Liver (tissue), 9 donors: ENCODE data around the gene SLBP. TPM values are rescaled to one million over a fixed set of nuclear protein-coding genes. Genes with fewer than 3 reads are reported as not detected.

Source experiments
- DNase-seq: peaks from one replicate; pipeline ENCODE4 v3.0.0-alpha.2; 2017; ENCODE audit warnings: low spot score
- H3K27ac ChIP-seq, 2 donors: one replicate each; pipeline ENCODE4 v1.7.0; 2013; ENCODE audit warnings: inconsistent platforms in 2 of 2, low read length in 2 of 2, control low read depth in 1 of 2, low read depth in 1 of 2, mild to moderate bottlenecking in 1 of 2
- H3K27me3 ChIP-seq, 4 donors: one replicate each; pipeline versions ENCODE4 v1.6.1 to v1.7.0; 2013; ENCODE audit warnings: low read length in 3 of 4, inconsistent platforms in 1 of 4, mild to moderate bottlenecking in 1 of 4, moderate library complexity in 1 of 4; ENCODE audit not compliant: control insufficient read depth in 4 of 4, insufficient read depth in 4 of 4
- H3K36me3 ChIP-seq, 4 donors: one replicate each; pipeline versions ENCODE4 v1.6.1 to v1.7.0; 2013; ENCODE audit warnings: low read length in 3 of 4, mild to moderate bottlenecking in 3 of 4, low read depth in 1 of 4, moderate library complexity in 1 of 4; ENCODE audit not compliant: control insufficient read depth in 4 of 4, insufficient read depth in 3 of 4
- H3K4me1 ChIP-seq, 4 donors: one replicate each; pipeline versions ENCODE4 v1.6.1 to v1.7.0; 2013; ENCODE audit warnings: low read length in 3 of 4, mild to moderate bottlenecking in 3 of 4, moderate library complexity in 1 of 4; ENCODE audit not compliant: control insufficient read depth in 4 of 4, insufficient read depth in 4 of 4
- H3K4me3 ChIP-seq, 3 donors: one replicate each; pipeline versions ENCODE4 v1.6.1 to v1.7.0; 2013; ENCODE audit warnings: low read length in 3 of 3, control low read depth in 1 of 3, low read depth in 1 of 3, mild to moderate bottlenecking in 1 of 3
- H3K9ac ChIP-seq, 2 donors: one replicate each; pipeline ENCODE4 v1.7.0; 2013; ENCODE audit warnings: low read length in 2 of 2, mild to moderate bottlenecking in 2 of 2, moderate library complexity in 2 of 2, control low read depth in 1 of 2, low read depth in 1 of 2
- H3K9me3 ChIP-seq, 4 donors: one replicate each; pipeline versions ENCODE4 v1.6.1 to v1.7.0; 2013; ENCODE audit warnings: low read length in 3 of 4; ENCODE audit not compliant: control insufficient read depth in 4 of 4
- ATF3 ChIP-seq: IDR thresholded peaks from 2 replicates; pipeline ENCODE4 v1.6.1; 2016; ENCODE audit warnings: antibody characterized with exemption
- EGR1 ChIP-seq, 2 donors: IDR thresholded peaks; 2 replicates each; pipeline ENCODE4 v1.6.1; 2016 to 2018; ENCODE audit warnings: antibody characterized with exemption in 2 of 2, low read depth in 2 of 2
- FOXA1 ChIP-seq: IDR thresholded peaks from 2 replicates; pipeline ENCODE4 v1.6.1; 2016; ENCODE audit warnings: antibody characterized with exemption
- FOXA2 ChIP-seq: IDR thresholded peaks from 2 replicates; pipeline ENCODE4 v1.6.1; 2016; ENCODE audit warnings: antibody characterized with exemption
- GABPA ChIP-seq, 2 donors: IDR thresholded peaks in 1 of 2; conservative IDR thresholded peaks in 1 of 2; 2 replicates each; pipeline ENCODE4 v1.6.1; 2016; ENCODE audit warnings: antibody characterized with exemption in 2 of 2, mild to moderate bottlenecking in 1 of 2, moderate library complexity in 1 of 2
- HNF4A ChIP-seq, 2 donors: conservative IDR thresholded peaks; 2 replicates each; pipeline ENCODE4 v1.6.1; 2016; ENCODE audit warnings: antibody characterized with exemption in 2 of 2, mild to moderate bottlenecking in 2 of 2
- HNF4G ChIP-seq: IDR thresholded peaks from 2 replicates; pipeline ENCODE4 v1.6.1; 2016; ENCODE audit warnings: antibody characterized with exemption
- JUND ChIP-seq, 2 donors: IDR thresholded peaks; 2 replicates each; pipeline ENCODE4 v1.6.1; 2016; ENCODE audit warnings: antibody characterized with exemption in 2 of 2
- MAX ChIP-seq: IDR thresholded peaks from 2 replicates; pipeline ENCODE4 v1.6.1; 2016; ENCODE audit warnings: antibody characterized with exemption
- NR2F2 ChIP-seq: IDR thresholded peaks from 2 replicates; pipeline ENCODE4 v1.6.1; 2016; ENCODE audit warnings: antibody characterized with exemption
- RAD21 ChIP-seq, 2 donors: IDR thresholded peaks; 2 replicates each; pipeline ENCODE4 v1.6.1; 2016; ENCODE audit warnings: antibody characterized with exemption in 2 of 2, mild to moderate bottlenecking in 2 of 2
- RXRA ChIP-seq, 2 donors: IDR thresholded peaks; 2 replicates each; pipeline ENCODE4 v1.6.1; 2017 to 2018; ENCODE audit warnings: antibody characterized with exemption in 2 of 2, mild to moderate bottlenecking in 1 of 2
- SP1 ChIP-seq: IDR thresholded peaks from 2 replicates; pipeline ENCODE4 v1.6.1; 2018; ENCODE audit warnings: antibody characterized with exemption, mild to moderate bottlenecking
- TAF1 ChIP-seq: conservative IDR thresholded peaks from 2 replicates; pipeline ENCODE4 v1.6.1; 2016; ENCODE audit warnings: antibody characterized with exemption, mild to moderate bottlenecking
- YY1 ChIP-seq: IDR thresholded peaks from 2 replicates; pipeline ENCODE4 v1.6.1; 2016; ENCODE audit warnings: antibody characterized with exemption, mild to moderate bottlenecking
- ZBTB33 ChIP-seq: IDR thresholded peaks from 2 replicates; pipeline ENCODE4 v1.6.1; 2016; ENCODE audit warnings: antibody characterized with exemption
- WGBS: extraction: QIAGEN DNeasy Blood & Tissue Kit; methylation state at CpG from one replicate; pipeline ENCODE4 v1.1.7; 2013; 5-methylcytosine and 5-hydroxymethylcytosine counted together
- polyA plus RNA-seq, 2 donors: library from polyadenylated mRNA; stranded (reverse) in 1 of 2; unstranded in 1 of 2; fragments of 200-250 nt in 1 of 2; fragments of >200 nt in 1 of 2; fragmentation: Nextera tagmentation in 1 of 2; extraction: Ambion mirVana in 1 of 2; gene quantifications; one replicate each; pipeline versions ENCODE4 v1.2.1 to v1.2.3, GENCODE V29; 2013 to 2015
- total RNA-seq, 2 donors: library from RNA; depleted of rRNA; stranded (reverse); fragments of >200 nt; gene quantifications; one replicate each; pipeline ENCODE4 v1.2.3, GENCODE V29; 2014
- TF ChIP-seq, protein P1 (sequence below): IDR thresholded peaks from 2 replicates; pipeline ENCODE4 v1.6.1; 2016; ENCODE audit warnings: antibody characterized with exemption, mild to moderate bottlenecking
- TF ChIP-seq, protein P2 (sequence below): fragments of 150-350 bp; IDR thresholded peaks from 2 replicates; pipeline ENCODE4 v1.5.1; 2017; ENCODE audit warnings: improper control_type of control experiment, low read depth, low read length; ENCODE audit not compliant: missing input control
- donor health status: healthy.
- donor health status: healthy.
- donor health status: healthy.
- donor health status: healthy.
- donor health status: healthy.

SLBP gene
- total and polyA plus RNA-seq, 4 donors = 14.7 to 64.4 (median 17.4) TPM

- no peaks in the 10 kb centered on the region for H3K9me3 ChIP-seq
- WGBS = 86% methylated on average over 6 of the region's 6 CpGs
- peaks cover 4 to 7% (median 5%) of the 10 kb centered on the region in 4 donors for H3K4me1 ChIP-seq
- H3K36me3 ChIP-seq = peaks cover 5 to 19% (median 14%) of the 10 kb centered on the region in 4 donors
- no peaks in the 10 kb centered on the region for H3K27me3 ChIP-seq
- no peak for TF ChIP-seq NR2F2
- TF ChIP-seq ATF3 = no peak
- no peak for TF ChIP-seq RAD21 (IDR thresholded peaks at IDR 0.05)
- no peak for TF ChIP-seq TAF1
- no peak for TF ChIP-seq ZBTB33
- TF ChIP-seq SP1 = no peak
- TF ChIP-seq, protein P1, sequence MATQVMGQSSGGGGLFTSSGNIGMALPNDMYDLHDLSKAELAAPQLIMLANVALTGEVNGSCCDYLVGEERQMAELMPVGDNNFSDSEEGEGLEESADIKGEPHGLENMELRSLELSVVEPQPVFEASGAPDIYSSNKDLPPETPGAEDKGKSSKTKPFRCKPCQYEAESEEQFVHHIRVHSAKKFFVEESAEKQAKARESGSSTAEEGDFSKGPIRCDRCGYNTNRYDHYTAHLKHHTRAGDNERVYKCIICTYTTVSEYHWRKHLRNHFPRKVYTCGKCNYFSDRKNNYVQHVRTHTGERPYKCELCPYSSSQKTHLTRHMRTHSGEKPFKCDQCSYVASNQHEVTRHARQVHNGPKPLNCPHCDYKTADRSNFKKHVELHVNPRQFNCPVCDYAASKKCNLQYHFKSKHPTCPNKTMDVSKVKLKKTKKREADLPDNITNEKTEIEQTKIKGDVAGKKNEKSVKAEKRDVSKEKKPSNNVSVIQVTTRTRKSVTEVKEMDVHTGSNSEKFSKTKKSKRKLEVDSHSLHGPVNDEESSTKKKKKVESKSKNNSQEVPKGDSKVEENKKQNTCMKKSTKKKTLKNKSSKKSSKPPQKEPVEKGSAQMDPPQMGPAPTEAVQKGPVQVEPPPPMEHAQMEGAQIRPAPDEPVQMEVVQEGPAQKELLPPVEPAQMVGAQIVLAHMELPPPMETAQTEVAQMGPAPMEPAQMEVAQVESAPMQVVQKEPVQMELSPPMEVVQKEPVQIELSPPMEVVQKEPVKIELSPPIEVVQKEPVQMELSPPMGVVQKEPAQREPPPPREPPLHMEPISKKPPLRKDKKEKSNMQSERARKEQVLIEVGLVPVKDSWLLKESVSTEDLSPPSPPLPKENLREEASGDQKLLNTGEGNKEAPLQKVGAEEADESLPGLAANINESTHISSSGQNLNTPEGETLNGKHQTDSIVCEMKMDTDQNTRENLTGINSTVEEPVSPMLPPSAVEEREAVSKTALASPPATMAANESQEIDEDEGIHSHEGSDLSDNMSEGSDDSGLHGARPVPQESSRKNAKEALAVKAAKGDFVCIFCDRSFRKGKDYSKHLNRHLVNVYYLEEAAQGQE = no peak
- TF ChIP-seq JUND (IDR thresholded peaks at IDR 0.05) = no peak
- no peak for TF ChIP-seq EGR1 (IDR thresholded peaks at IDR 0.05; ENCODE audit: low read depth in 2 of 2)
- no peak for TF ChIP-seq HNF4G
- TF ChIP-seq YY1 = no peak
- TF ChIP-seq GABPA (IDR thresholded peaks at IDR 0.05 in 1 of 2, conservative IDR thresholded peaks at IDR 0.05 in 1 of 2) = no peak
- no peak for TF ChIP-seq RXRA (IDR thresholded peaks at IDR 0.05)
- TF ChIP-seq FOXA1 = no peak
- no peak for TF ChIP-seq MAX
- TF ChIP-seq, protein P2, sequence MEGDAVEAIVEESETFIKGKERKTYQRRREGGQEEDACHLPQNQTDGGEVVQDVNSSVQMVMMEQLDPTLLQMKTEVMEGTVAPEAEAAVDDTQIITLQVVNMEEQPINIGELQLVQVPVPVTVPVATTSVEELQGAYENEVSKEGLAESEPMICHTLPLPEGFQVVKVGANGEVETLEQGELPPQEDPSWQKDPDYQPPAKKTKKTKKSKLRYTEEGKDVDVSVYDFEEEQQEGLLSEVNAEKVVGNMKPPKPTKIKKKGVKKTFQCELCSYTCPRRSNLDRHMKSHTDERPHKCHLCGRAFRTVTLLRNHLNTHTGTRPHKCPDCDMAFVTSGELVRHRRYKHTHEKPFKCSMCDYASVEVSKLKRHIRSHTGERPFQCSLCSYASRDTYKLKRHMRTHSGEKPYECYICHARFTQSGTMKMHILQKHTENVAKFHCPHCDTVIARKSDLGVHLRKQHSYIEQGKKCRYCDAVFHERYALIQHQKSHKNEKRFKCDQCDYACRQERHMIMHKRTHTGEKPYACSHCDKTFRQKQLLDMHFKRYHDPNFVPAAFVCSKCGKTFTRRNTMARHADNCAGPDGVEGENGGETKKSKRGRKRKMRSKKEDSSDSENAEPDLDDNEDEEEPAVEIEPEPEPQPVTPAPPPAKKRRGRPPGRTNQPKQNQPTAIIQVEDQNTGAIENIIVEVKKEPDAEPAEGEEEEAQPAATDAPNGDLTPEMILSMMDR = no peak
- no peak for TF ChIP-seq FOXA2
- H3K4me3 ChIP-seq = no peak overlapping the region
- no peak overlapping the region for H3K27ac ChIP-seq
- H3K9ac ChIP-seq = no peak overlapping the region
- DNase-seq = no peak
These were observed 5.8 kb downstream of the SLBP start for GRCh38 chr4:1706358-1706757.

DNA sequence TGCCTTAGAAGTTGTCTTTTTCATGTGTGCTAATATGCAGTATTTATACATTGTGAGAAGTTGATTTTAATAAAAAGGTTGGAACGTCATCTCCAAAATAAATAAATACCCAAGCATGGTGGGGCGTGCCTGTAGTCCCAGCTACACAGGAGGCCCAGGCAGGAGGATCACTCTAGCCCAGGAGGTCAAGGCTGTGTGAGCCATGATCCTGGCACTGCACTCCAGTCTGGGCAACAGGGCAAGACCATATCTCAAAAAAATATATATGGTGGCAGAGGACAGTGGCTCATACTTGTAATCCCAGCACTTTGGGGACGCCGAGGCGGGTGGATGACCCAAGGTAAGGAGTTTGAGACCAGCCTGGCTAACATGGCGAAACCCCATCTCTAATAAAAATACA lies 6.4 kb downstream of the SLBP start:
- no peak for DNase-seq
- H3K36me3 ChIP-seq = peaks cover 5 to 21% (median 14%) of the 10 kb centered on the region in 4 donors
- 98% methylated on average over 6 of the region's 6 CpGs for WGBS
- no peak overlapping the region for H3K4me3 ChIP-seq
- H3K4me1 ChIP-seq = peaks cover 0 to under 1% (median under 1%) of the 10 kb centered on the region in 4 donors
- H3K9ac ChIP-seq = no peak overlapping the region
- no peaks in the 10 kb centered on the region for H3K27me3 ChIP-seq
- no peak overlapping the region for H3K27ac ChIP-seq
- H3K9me3 ChIP-seq = no peaks in the 10 kb centered on the region
- TF ChIP-seq JUND (IDR thresholded peaks at IDR 0.05) = no peak
- no peak for TF ChIP-seq SP1
- TF ChIP-seq HNF4A (conservative IDR thresholded peaks at IDR 0.05) = no peak
- no peak for TF ChIP-seq FOXA1
- no peak for TF ChIP-seq GABPA (IDR thresholded peaks at IDR 0.05 in 1 of 2, conservative IDR thresholded peaks at IDR 0.05 in 1 of 2)
- TF ChIP-seq YY1 = no peak
- no peak for TF ChIP-seq TAF1
- TF ChIP-seq RXRA (IDR thresholded peaks at IDR 0.05) = no peak
- TF ChIP-seq, protein P2 = no peak
- TF ChIP-seq MAX = no peak
- no peak for TF ChIP-seq ZBTB33
- no peak for TF ChIP-seq HNF4G
- no peak for TF ChIP-seq EGR1 (IDR thresholded peaks at IDR 0.05; ENCODE audit: low read depth in 2 of 2)
